Measurements from ENCODE around the gene MET. TPM values are rescaled to one million over a fixed set of nuclear protein-coding genes. Genes with fewer than 3 reads are reported as not detected.
A peak's percentile ranks its signal among the peaks of the same experiment; 100 is the strongest.

Gene MET
- total RNA-seq, 1 experiment from 2014 or later, result 200 TPM

GRCh38 chr7:116732788-116733694, 61.0 kb downstream of the MET start:
- Histone ChIP-seq H4K20me1 (ENCODE audit: insufficient read depth) (peaks cover 13% of the 10 kb centered on the region; the same call in 1 of the 2 replicates), H3K27me3 (ENCODE audit: insufficient read depth, low read length) (no peaks in the 10 kb centered on the region), H3K4me1 (ENCODE audit: control insufficient read depth in 1 of 2, insufficient read depth in 2 of 2, low read length in 2 of 2) (peaks cover 63 to 70% of the 10 kb centered on the region in 2 experiments; a peak in 3 of 4 replicates), H3K9ac (ENCODE audit: low read length) (no peak overlapping the region), H3K4me3 (replicated peaks in 1 of 2; ENCODE audit: low read depth in 1 of 2, low read length in 2 of 2) (no peak overlapping the region), H3K79me2 (ENCODE audit: insufficient read depth, low read length) (peaks cover 100% of the 10 kb centered on the region), H3K36me3 (ENCODE audit: control insufficient read depth in 1 of 2, insufficient read depth in 2 of 2, low read length in 2 of 2) (peaks cover 20 to 49% of the 10 kb centered on the region in 2 experiments), H3K4me2 (ENCODE audit: low read length) (no peak overlapping the region), H3K9me3 (ENCODE audit: control insufficient read depth in 1 of 2, insufficient read depth in 1 of 2, low read depth in 1 of 2, low read length in 2 of 2) (no peaks in the 10 kb centered on the region), H2AFZ (ENCODE audit: low read depth, low read length, poor library complexity, severe bottlenecking) (no peak overlapping the region), H3K27ac (ENCODE audit: low read depth, low read length) (no peak overlapping the region), H3K9me2 (ENCODE audit: insufficient read depth) (no peaks in the 10 kb centered on the region)
- POLR2A ChIA-PET, result no interaction called here
- DNase-seq (ENCODE audit: low read depth, low spot score) (no peak), ATAC-seq (no peak)
- CTCF ChIA-PET, result no interaction called here
- RAD21 ChIA-PET (ENCODE audit: low non-redundant PET in 1 of 2, low total read pairs in 2 of 2, uncharacterized antibody in 2 of 2, unreplicated experiment in 2 of 2), result no interaction called here
- TSS peak; percentile 9 for BruUV-seq (replicated peaks)
- intact Hi-C loops (cut with micrococcal nuclease), result no loop called here
- no peak for TF ChIP-seq EGR1 (IDR thresholded peaks at IDR 0.05; ENCODE audit: low read depth)
- TF ChIP-seq POLR2AphosphoS5 (IDR thresholded peaks at IDR 0.05; ENCODE audit: low read depth, low read length), result no peak
- TF ChIP-seq ATF3 (IDR thresholded peaks at IDR 0.05), result no peak
- TF ChIP-seq CBX3 (IDR thresholded peaks at IDR 0.05; ENCODE audit: low read depth), result no peak

GRCh38 chr7:116733924-116734580, 62.1 kb downstream of the MET start:
- BruUV-seq (replicated peaks), result no TSS peak
- ChIA-PET POLR2A (interaction anchor here (0.6 kb wide), 1 partner anchor 187 kb away, joined by 3 read pairs; no protein-coding TSS in a partner anchor), CTCF (no interaction called here), RAD21 (ENCODE audit: low non-redundant PET in 1 of 2, low total read pairs in 2 of 2, uncharacterized antibody in 2 of 2, unreplicated experiment in 2 of 2) (no interaction called here)
- no peak overlapping the region for H3K4me2 ChIP-seq (ENCODE audit: low read length)
- H3K4me3 ChIP-seq (replicated peaks in 1 of 2; ENCODE audit: low read depth in 1 of 2, low read length in 2 of 2), result no peak overlapping the region
- H4K20me1 ChIP-seq (ENCODE audit: insufficient read depth), result peaks cover 9% of the 10 kb centered on the region; the same call in 1 of the 2 replicates
- intact Hi-C loops (cut with micrococcal nuclease), result no loop called here
- H3K9me2 ChIP-seq (ENCODE audit: insufficient read depth), result no peaks in the 10 kb centered on the region
- H3K9ac ChIP-seq (ENCODE audit: low read length), result no peak overlapping the region
- H3K9me3 ChIP-seq (ENCODE audit: control insufficient read depth in 1 of 2, insufficient read depth in 1 of 2, low read depth in 1 of 2, low read length in 2 of 2), result no peaks in the 10 kb centered on the region
- peaks cover 100% of the 10 kb centered on the region for H3K79me2 ChIP-seq (ENCODE audit: insufficient read depth, low read length)
- DNase-seq (ENCODE audit: low read depth, low spot score) (no peak), ATAC-seq (no peak)
- H3K4me1 ChIP-seq (ENCODE audit: control insufficient read depth in 1 of 2, insufficient read depth in 2 of 2, low read length in 2 of 2), result peaks cover 54 to 60% of the 10 kb centered on the region in 2 experiments; a peak in 3 of 4 replicates
- H3K36me3 ChIP-seq (ENCODE audit: control insufficient read depth in 1 of 2, insufficient read depth in 2 of 2, low read length in 2 of 2), result peaks cover 23 to 48% of the 10 kb centered on the region in 2 experiments
- no peak for TF ChIP-seq EZH2phosphoT487 (IDR thresholded peaks at IDR 0.05; ENCODE audit: borderline replicate concordance)
- TF ChIP-seq JUND (IDR thresholded peaks at IDR 0.05), result no peak
- no peak overlapping the region for H3K27ac ChIP-seq (ENCODE audit: low read depth, low read length)
- H2AFZ ChIP-seq (ENCODE audit: low read depth, low read length, poor library complexity, severe bottlenecking), result no peak overlapping the region
- H3K27me3 ChIP-seq (ENCODE audit: insufficient read depth, low read length), result no peaks in the 10 kb centered on the region

All from HCT116 (cell line).